ENCODE data around the gene CYP4F11.
"Not testable (repeated sequence)": the region's sequence is repeated elsewhere in the genome, so short reads cannot be mapped to it uniquely, and the experiment has no call there.

The CYP4F11 gene

GRCh38 chr19:15895876-15896430 is 38.4 kb downstream of the CYP4F11 start:
- TF ChIP-seq, protein P1, sequence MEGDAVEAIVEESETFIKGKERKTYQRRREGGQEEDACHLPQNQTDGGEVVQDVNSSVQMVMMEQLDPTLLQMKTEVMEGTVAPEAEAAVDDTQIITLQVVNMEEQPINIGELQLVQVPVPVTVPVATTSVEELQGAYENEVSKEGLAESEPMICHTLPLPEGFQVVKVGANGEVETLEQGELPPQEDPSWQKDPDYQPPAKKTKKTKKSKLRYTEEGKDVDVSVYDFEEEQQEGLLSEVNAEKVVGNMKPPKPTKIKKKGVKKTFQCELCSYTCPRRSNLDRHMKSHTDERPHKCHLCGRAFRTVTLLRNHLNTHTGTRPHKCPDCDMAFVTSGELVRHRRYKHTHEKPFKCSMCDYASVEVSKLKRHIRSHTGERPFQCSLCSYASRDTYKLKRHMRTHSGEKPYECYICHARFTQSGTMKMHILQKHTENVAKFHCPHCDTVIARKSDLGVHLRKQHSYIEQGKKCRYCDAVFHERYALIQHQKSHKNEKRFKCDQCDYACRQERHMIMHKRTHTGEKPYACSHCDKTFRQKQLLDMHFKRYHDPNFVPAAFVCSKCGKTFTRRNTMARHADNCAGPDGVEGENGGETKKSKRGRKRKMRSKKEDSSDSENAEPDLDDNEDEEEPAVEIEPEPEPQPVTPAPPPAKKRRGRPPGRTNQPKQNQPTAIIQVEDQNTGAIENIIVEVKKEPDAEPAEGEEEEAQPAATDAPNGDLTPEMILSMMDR (IDR thresholded peaks at IDR 0.05; ENCODE audit: low read depth, low read length, missing control alignments): no peak
- no peak overlapping the region for H3K4me3 ChIP-seq (replicated peaks; ENCODE audit: low read depth, low read length)
- DNase-seq (ENCODE audit: extremely low read depth, low read depth): no peak

GRCh38 chr19:15894359-15894758 is 40.0 kb downstream of the CYP4F11 start:
- TF ChIP-seq, protein P1 (IDR thresholded peaks at IDR 0.05; ENCODE audit: low read depth, low read length, missing control alignments): no peak
- no peak for DNase-seq (ENCODE audit: extremely low read depth, low read depth)
- no peak overlapping the region for H3K4me3 ChIP-seq (replicated peaks; ENCODE audit: low read depth, low read length)

DNA sequence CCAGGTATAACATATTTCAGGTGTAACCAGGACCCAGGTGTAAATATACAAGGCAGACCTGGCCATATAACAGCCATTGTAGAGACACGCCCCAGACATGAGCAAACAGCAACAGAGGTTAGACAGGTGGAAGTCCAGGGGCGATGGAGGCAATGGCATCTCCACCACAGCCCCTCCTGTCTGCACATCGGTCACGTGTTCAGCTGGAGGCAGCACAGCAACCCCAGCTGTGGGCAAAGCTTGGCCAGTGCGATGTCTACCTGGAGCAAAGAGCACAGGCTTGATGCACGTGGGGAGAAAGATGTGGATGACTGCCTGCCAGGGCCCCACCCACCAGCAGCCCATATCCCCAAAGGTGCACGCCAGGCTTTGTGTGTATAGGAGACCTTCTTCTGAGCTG is 40.9 kb downstream of the CYP4F11 start:
- no peak overlapping the region for H3K4me3 ChIP-seq (replicated peaks; ENCODE audit: low read depth, low read length)
- DNase-seq (ENCODE audit: extremely low read depth, low read depth): no peak
- TF ChIP-seq, protein P1 (IDR thresholded peaks at IDR 0.05; ENCODE audit: low read depth, low read length, missing control alignments): no peak

DNA sequence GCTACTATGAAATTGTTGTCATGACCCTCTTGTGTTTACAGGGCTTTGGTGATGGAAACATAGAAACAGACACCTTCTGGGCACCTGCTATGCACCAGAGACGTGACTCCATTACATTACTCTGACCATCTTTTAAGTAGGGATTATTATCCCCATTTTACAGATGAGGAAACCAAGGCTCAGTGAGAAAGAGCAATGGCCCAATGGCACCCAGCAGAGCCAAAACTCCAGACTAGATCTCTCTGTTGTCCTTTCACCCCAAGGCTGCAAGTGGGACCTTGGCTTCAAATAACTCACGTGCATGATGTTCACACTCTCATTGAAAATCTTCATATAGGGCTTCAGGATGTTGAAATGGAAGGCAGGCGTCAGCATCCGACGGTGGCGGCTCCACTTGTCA is 42.3 kb downstream of the CYP4F11 start:
- TF ChIP-seq, protein P1 (IDR thresholded peaks at IDR 0.05; ENCODE audit: low read depth, low read length, missing control alignments): no peak
- no peak for DNase-seq (ENCODE audit: extremely low read depth, low read depth)
- H3K4me3 ChIP-seq (replicated peaks; ENCODE audit: low read depth, low read length): no peak overlapping the region

DNA sequence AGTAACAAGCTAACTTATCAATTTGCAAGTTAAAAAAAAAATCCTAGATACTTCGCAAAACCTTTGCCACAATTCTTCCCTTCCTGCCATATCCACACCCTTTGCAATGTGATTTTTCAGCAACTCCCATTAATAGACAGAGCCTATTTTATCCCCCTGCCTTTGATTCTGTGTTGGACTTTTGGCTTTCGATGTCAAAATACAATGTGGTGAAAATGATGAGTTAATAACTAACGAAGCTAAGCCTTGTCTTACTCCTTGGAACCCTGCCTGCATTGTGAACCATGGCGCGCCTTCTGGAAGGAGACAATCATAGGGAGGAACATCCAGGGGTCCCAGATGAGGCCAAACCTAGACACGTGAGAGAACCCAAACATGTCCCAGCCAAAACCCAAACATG is 42.9 kb downstream of the CYP4F11 start:
- DNase-seq (ENCODE audit: extremely low read depth, low read depth): no peak
- no peak overlapping the region for H3K4me3 ChIP-seq (replicated peaks; ENCODE audit: low read depth, low read length)
- TF ChIP-seq, protein P1 (IDR thresholded peaks at IDR 0.05; ENCODE audit: low read depth, low read length, missing control alignments): no peak

DNA sequence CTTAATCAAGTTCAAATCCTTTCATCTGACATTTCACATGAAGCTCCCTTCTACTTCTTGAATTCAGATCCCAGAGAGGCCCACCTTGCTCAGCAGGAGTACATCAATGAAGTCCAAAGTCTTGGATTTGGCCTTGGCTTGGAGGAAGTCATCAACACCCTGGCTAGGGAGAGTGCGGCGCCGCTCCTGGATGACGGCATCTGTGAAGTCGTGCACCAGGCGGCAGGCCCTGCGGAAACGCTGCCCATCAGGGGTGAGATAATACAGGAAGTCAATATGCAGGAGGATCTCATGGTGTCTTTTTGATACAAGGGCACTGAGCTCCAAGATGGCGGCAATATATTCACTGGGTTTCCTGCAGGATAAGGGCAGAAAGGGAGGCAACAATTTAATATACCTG is 45.0 kb downstream of the CYP4F11 start:
- not testable (repeated sequence) for DNase-seq (ENCODE audit: extremely low read depth, low read depth); H3K4me3 ChIP-seq (replicated peaks; ENCODE audit: low read depth, low read length)

DNA sequence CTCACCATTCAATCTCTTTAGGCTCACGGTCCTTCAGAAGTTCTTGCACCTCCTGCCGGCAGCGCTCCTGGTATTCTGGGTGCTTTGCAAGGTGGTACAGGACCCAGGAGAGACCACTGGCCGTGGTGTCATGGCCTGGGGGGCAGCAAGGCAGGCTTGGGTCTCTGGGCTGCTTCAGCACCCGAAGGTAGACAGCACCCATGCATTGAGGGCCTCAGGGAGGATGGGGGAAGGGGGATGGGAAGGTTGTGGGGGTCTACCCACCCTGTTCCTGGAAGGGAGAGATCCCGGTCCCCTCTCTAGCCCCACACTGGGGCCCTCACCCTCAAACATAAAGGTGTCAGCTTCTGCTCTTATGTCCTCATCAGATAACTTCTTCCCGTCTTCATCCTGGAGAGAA is 48.4 kb downstream of the CYP4F11 start:
- DNase-seq (ENCODE audit: extremely low read depth, low read depth): no peak
- TF ChIP-seq, protein P1 (IDR thresholded peaks at IDR 0.05; ENCODE audit: low read depth, low read length, missing control alignments): no peak
- H3K4me3 ChIP-seq (replicated peaks; ENCODE audit: low read depth, low read length): no peak overlapping the region

Data from HFF-Myc (cell line).